GM21529 (cell line): ENCODE data around the gene SREBF2.
"Not testable (repeated sequence)": the region's sequence is repeated elsewhere in the genome, so short reads cannot be mapped to it uniquely, and the experiment has no call there.

ENCODE experiments used
- ATAC-seq: cut with Tn5 transposase; IDR thresholded peaks from one replicate; pipeline ENCODE4 v1.9.1; 2021; ENCODE audit not compliant: unreplicated experiment

SREBF2 gene

DNA sequence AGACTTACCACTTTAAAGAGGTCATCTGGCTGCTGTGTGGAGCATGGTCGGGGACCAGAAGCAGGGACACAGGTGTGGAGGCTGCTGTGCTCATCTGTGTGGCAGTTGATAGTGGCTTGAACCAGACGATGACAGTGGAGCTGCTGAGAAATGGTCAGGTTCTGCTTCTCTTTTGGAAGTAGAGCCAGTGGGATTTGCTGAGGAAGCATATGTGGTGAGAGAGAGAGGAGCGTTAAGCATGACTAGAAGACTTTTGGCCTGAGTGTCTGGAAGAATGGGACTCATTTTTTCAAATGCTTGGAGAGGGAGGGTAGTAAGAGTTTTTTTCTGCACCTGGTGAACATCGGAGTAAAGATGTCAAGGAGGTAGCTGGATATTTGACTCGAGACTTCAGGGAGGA is 12.5 kb upstream of the SREBF2 start:
- no peak for ATAC-seq

GRCh38 chr22:41821471-41822316 is 11.2 kb upstream of the SREBF2 start:
- ATAC-seq = no peak

- ATAC-seq = no peak
Measured at GRCh38 chr22:41822317-41823057, 10.4 kb upstream of the SREBF2 start.

- no peak for ATAC-seq
Measured at GRCh38 chr22:41823797-41824196, 9.1 kb upstream of the SREBF2 start.

DNA sequence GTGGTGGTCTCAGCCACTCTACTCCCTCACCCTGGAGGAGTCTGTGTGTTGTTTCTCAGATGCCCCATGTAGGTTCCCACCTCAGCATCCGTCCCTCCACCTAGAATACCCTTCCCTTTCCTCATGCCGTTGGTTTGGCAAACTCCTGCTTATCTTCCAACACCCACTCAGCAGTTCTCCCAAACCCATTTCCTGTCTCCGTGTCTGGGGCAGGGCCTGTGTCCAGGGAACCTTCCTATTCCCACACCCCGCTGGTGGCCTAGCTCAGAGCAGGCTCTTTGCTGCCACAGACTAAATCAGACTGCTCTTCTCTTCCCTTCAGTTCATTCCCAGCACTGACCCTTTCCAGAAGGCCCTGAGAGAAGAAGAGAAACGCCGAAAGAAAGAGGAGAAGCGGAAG is 7.5 kb upstream of the SREBF2 start:
- no peak for ATAC-seq

- no peak for ATAC-seq
Measured at GRCh38 chr22:41826021-41826420, 6.9 kb upstream of the SREBF2 start.

- ATAC-seq = no peak
Measured at GRCh38 chr22:41826430-41827383, 6.2 kb upstream of the SREBF2 start.

GRCh38 chr22:41827671-41828070 is 5.2 kb upstream of the SREBF2 start:
- no peak for ATAC-seq

GRCh38 chr22:41828516-41828915 is 4.4 kb upstream of the SREBF2 start:
- ATAC-seq = no peak

DNA sequence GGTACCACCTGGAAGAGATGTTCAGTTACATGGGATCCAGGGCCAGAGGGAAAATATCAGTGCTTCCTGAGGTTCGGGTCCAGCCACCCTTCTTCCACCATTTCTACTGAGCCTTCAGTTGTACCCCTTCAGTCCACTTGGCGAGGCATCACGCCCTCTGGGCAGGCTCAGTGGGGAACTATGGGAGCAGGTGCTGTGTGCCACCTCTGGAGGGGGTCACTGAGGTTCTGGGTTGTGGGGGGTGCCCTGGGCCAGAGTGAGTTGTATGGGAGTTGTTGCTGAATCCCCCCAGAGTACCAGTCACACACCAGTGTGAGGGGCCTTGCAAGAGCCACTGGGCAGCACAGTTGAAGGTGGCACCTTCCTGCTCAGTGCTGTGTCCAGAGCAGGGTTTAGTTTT is 2.7 kb upstream of the SREBF2 start:
- no peak for ATAC-seq

GRCh38 chr22:41831383-41831782 is 1.5 kb upstream of the SREBF2 start:
- ATAC-seq = no peak

DNA sequence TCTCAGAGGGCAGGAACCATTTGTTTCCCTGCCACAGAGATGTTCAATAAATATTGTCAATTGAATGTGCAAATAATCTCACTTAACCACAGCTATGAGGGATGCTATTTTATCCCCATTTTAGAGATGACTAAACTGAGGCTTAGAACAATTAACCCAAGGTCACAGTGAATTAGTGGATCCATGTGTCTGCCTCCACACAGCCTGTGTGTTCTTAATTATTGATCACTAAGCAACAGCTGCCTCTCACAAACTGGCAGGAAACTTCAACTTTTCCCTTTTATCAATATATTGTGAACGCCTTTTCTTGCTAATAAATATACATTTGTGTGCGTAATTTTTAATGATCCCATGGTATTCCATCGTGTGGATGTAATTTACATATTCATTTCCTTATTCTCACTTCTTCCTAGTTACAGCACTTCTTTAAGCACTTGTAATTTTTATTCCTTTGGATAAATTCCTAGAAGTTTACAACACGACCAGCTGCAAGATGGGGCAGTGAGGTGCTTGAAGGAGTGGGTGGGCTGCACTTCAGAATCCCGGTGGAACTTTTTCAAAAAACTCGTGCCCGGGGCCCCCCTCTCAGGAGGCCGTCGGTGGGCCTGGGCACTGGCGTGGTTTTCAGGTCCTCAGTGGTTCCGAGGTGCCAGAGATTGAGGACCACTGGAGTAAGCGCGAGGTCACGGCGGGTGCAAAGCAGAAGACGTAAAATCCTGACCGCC is 915 bp upstream of the SREBF2 start:
- ATAC-seq = no peak

GRCh38 chr22:41833369-41834004 is 582 bp downstream of the SREBF2 start:
- peak; percentile 14 for ATAC-seq

DNA sequence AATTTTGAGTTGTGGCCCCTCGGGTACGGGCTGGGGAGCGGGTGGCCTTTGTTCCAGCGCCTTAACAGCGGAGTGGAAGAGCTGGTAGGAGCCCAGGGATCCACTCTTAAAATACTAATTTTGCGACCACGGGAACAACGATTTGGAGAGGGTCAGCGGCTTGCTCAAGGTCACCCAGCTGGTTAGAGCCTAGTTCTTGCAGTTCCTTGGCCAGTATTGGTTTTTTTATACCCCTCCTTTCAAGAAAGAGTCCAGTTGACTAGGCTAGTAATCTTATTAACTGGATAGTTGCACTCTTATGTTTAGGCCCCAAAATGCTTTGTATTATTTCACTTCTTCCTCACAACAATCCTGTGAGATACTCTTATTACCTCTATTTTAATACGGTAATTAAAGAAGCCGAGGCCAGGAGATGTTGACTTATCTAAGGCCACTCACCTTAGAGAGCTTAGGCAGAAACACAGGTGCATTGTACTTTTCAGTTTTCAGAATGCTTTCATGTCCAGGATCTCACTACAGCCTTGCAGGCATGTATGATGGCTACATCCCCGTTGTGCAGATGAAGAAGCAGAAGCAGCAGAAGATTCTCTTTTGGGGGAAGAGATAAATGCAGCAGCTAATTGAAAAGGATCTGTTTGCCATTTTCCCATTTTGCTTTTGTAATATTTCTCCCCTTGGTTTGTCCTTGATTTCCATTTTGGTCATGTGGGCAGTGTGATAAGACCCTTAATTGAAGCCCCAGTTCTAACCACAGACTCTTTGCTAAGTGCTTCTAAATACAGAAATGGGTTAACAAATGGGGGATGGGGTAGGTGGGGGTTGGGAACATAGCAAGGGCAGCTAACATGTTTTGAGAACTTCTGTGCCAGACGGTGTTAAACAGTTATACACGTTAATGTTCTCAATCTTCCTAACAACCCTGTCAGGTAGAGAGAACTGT is 1.4 kb downstream of the SREBF2 start:
- no peak for ATAC-seq

- ATAC-seq = not testable (repeated sequence)
Measured at GRCh38 chr22:41835462-41835861, 2.6 kb downstream of the SREBF2 start.

DNA sequence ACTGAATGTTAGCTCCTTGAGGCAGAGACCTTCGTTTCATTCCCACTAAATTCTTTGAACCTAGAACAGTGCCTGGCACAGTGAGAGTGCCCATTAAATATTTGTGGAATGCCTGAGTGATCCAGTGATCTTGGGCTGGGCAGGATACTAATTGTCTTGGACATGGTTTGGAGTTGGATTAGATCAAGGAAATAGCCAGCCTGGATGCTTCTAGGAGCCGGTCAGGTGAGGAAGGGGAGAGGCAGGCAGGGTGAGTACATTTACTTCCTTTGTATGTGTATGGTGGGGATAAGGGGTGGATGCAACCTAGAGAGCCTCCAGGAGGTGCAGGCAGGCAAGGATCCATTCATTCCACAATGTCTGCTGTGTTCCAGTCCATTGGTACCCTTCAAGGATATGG is 3.6 kb downstream of the SREBF2 start:
- ATAC-seq = no peak

GRCh38 chr22:41838842-41839618 is 6.1 kb downstream of the SREBF2 start:
- no peak for ATAC-seq

- ATAC-seq = no peak
Measured at GRCh38 chr22:41840216-41840615, 7.3 kb downstream of the SREBF2 start.
